ENCODE data around the gene YPEL3. TPM values are rescaled to one million over a fixed set of nuclear protein-coding genes. Genes with fewer than 3 reads are reported as not detected.

The YPEL3 gene
- total RNA-seq, 3 donors from 2014 or later (not counting 1 experiment from before 2014, with no cell fraction given): 148 to 177 (median 160) TPM

DNA sequence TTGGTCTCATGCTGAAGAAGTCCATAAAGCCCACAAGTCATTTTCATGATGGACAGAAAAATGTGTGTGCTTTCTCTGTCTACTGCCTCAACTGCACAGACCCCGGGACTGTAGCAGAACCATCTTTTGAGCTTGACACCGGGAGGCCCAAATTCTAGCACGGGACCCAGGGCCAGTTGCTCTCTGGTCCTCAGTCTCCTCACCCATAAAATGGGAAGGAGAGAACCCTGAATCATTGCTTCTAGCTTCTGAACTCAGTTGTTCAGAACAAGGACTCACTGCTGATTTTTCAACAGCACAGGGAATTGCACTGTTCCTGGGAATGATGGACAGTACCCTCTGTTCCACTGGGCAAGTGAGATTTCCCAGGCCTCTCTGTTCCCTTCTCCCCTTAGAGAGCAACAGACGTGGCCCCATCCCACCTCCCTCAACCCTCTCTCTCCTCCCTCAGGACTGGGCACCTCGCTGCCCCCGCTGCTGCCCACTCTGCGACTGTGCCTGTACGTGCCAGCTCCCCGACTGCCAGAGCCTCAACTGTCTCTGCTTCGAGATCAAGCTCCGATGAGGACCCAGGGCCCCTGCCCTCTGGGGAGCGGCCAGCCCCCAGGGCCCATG, 32.6 kb downstream of the YPEL3 start:
- peaks cover 12% of the 10 kb centered on the region for H3K36me3 ChIP-seq (ENCODE audit: control insufficient read depth, insufficient read depth, low read length)
- Mint-ChIP-seq H3K9me3 (no peaks in the 10 kb centered on the region), H3K4me1 (peaks cover 27 to 41% of the 10 kb centered on the region in 2 donors), H3K27ac (peak overlapping the region; percentile 94 to 98), H3K36me3 (no peaks in the 10 kb centered on the region), H3K27me3 (ENCODE audit: low read depth in 2 of 2) (no peaks in the 10 kb centered on the region), H3K4me3 (peak overlapping the region; percentile 98)
- DNase-seq (no peak), ATAC-seq (no peak)
- 58% methylated on average over 12 of the region's 12 CpGs for WGBS (ENCODE audit: insufficient coverage)
- TF ChIP-seq, protein P1, sequence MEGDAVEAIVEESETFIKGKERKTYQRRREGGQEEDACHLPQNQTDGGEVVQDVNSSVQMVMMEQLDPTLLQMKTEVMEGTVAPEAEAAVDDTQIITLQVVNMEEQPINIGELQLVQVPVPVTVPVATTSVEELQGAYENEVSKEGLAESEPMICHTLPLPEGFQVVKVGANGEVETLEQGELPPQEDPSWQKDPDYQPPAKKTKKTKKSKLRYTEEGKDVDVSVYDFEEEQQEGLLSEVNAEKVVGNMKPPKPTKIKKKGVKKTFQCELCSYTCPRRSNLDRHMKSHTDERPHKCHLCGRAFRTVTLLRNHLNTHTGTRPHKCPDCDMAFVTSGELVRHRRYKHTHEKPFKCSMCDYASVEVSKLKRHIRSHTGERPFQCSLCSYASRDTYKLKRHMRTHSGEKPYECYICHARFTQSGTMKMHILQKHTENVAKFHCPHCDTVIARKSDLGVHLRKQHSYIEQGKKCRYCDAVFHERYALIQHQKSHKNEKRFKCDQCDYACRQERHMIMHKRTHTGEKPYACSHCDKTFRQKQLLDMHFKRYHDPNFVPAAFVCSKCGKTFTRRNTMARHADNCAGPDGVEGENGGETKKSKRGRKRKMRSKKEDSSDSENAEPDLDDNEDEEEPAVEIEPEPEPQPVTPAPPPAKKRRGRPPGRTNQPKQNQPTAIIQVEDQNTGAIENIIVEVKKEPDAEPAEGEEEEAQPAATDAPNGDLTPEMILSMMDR (IDR thresholded peaks at IDR 0.05): no peak
- intact Hi-C loops (cut with micrococcal nuclease): loop anchor here (10.0 kb wide), 1 partner anchor 341 kb away; the partner anchor contains the start of gene ZNF771
- no peak overlapping the region for H3K4me3 ChIP-seq (ENCODE audit: low read length)
- no peaks in the 10 kb centered on the region for H3K27me3 ChIP-seq (ENCODE audit: control insufficient read depth, insufficient read depth, low read length)
- H3K27ac ChIP-seq (ENCODE audit: low read length): peak overlapping the region; percentile 79
- no peaks in the 10 kb centered on the region for H3K9me3 ChIP-seq (ENCODE audit: control insufficient read depth, insufficient read depth, low read length)
- H3K4me1 ChIP-seq (ENCODE audit: control insufficient read depth, insufficient read depth, low read length): peaks cover 35% of the 10 kb centered on the region

GRCh38 chr16:30060836-30061554, 35.0 kb downstream of the YPEL3 start:
- Mint-ChIP-seq H3K9me3 (no peaks in the 10 kb centered on the region), H3K4me1 (peaks cover 11 to 21% of the 10 kb centered on the region in 2 donors), H3K27ac (no peak overlapping the region), H3K36me3 (no peaks in the 10 kb centered on the region), H3K4me3 (no peak overlapping the region), H3K27me3 (ENCODE audit: low read depth in 2 of 2) (no peaks in the 10 kb centered on the region)
- Histone ChIP-seq H3K27ac (ENCODE audit: low read length) (no peak overlapping the region), H3K36me3 (ENCODE audit: control insufficient read depth, insufficient read depth, low read length) (no peaks in the 10 kb centered on the region), H3K4me3 (ENCODE audit: low read length) (no peak overlapping the region), H3K9me3 (ENCODE audit: control insufficient read depth, insufficient read depth, low read length) (no peaks in the 10 kb centered on the region), H3K4me1 (ENCODE audit: control insufficient read depth, insufficient read depth, low read length) (peaks cover 17% of the 10 kb centered on the region), H3K27me3 (ENCODE audit: control insufficient read depth, insufficient read depth, low read length) (no peaks in the 10 kb centered on the region)
- WGBS (ENCODE audit: insufficient coverage): 95% methylated on average over 2 of the region's 2 CpGs
- DNase-seq (no peak), ATAC-seq (no peak)
- TF ChIP-seq, protein P1 (IDR thresholded peaks at IDR 0.05): no peak
- intact Hi-C loops (cut with micrococcal nuclease): loop anchor here (10.0 kb wide), 1 partner anchor 344 kb away; the partner anchor contains the start of gene ZNF771

- ATAC-seq (no peak), DNase-seq (no peak)
- TF ChIP-seq, protein P1 (IDR thresholded peaks at IDR 0.05): no peak
- Mint-ChIP-seq H3K4me1 (peaks cover 11 to 17% of the 10 kb centered on the region in 2 donors), H3K36me3 (no peaks in the 10 kb centered on the region), H3K4me3 (no peak overlapping the region), H3K27me3 (ENCODE audit: low read depth in 2 of 2) (no peaks in the 10 kb centered on the region), H3K9me3 (no peaks in the 10 kb centered on the region), H3K27ac (no peak overlapping the region)
- H3K4me3 ChIP-seq (ENCODE audit: low read length): no peak overlapping the region
- peaks cover 16% of the 10 kb centered on the region for H3K4me1 ChIP-seq (ENCODE audit: control insufficient read depth, insufficient read depth, low read length)
- 91% methylated on average over 4 of the region's 4 CpGs for WGBS (ENCODE audit: insufficient coverage)
- H3K27me3 ChIP-seq (ENCODE audit: control insufficient read depth, insufficient read depth, low read length): no peaks in the 10 kb centered on the region
- no peaks in the 10 kb centered on the region for H3K36me3 ChIP-seq (ENCODE audit: control insufficient read depth, insufficient read depth, low read length)
- no peak overlapping the region for H3K27ac ChIP-seq (ENCODE audit: low read length)
- H3K9me3 ChIP-seq (ENCODE audit: control insufficient read depth, insufficient read depth, low read length): no peaks in the 10 kb centered on the region
- intact Hi-C loops (cut with micrococcal nuclease): loop anchor here (10.0 kb wide), 1 partner anchor 344 kb away; the partner anchor contains the start of gene ZNF771
Observed at GRCh38 chr16:30060346-30060745, 35.7 kb downstream of the YPEL3 start.

Data from natural killer cell (primary cell).